Left ventricle myocardium inferior (tissue), 1 donor: Measurements from ENCODE around the gene NRXN3. TPM values are rescaled to one million over a fixed set of nuclear protein-coding genes. Genes with fewer than 3 reads are reported as not detected.

Experiments used
- DNase-seq: peaks from one replicate; pipeline ENCODE4 v3.0.0-alpha.2; 2020
- H3K27ac ChIP-seq: fragments of 200-600 bp; replicated peaks from 2 replicates; pipeline ENCODE4 v1.8.0; 2021
- H3K27me3 ChIP-seq: fragments of 200-600 bp; 2 replicates; pipeline ENCODE4 v1.8.0; 2021; ENCODE audit warnings: low read depth
- H3K36me3 ChIP-seq: fragments of 200-600 bp; 2 replicates; pipeline ENCODE4 v1.8.0; 2021
- H3K4me1 ChIP-seq: fragments of 200-600 bp; 2 replicates; pipeline ENCODE4 v1.8.0; 2021
- H3K4me3 ChIP-seq: fragments of 200-600 bp; 2 replicates; pipeline ENCODE4 v1.8.0; 2021; ENCODE audit warnings: mild to moderate bottlenecking, moderate library complexity
- H3K9me3 ChIP-seq: fragments of 200-600 bp; replicated peaks from 2 replicates; pipeline ENCODE4 v1.8.0; 2021
- CTCF ChIP-seq: fragments of 200-600 bp; IDR thresholded peaks from 2 replicates; pipeline ENCODE4 v1.8.0; 2021; ENCODE audit warnings: antibody characterized with exemption, mild to moderate bottlenecking, borderline replicate concordance
- intact Hi-C: fragments of 100-400 bp; cut with micrococcal nuclease; formaldehyde crosslinking; loops from one replicate; pipeline ENCODE4 v1.11.0; 2022
- total RNA-seq: library from RNA; stranded (reverse); fragmentation: NEBNext Ultra II Directional; extraction: Animal tissue kit (Norgen Biotek cat#: 25700); gene quantifications from one replicate; pipeline ENCODE4 v1.2.1, GENCODE V29; 2021
- donor health status: DM: no; HTN: yes; CAD: no; lungs with severe emphysema.

NRXN3 gene
- total RNA-seq, 1 donor from 2014 or later: 1.2 TPM

- Histone ChIP-seq H3K4me3 (no peak overlapping the region), H3K27ac (no peak overlapping the region), H3K27me3 (no peaks in the 10 kb centered on the region), H3K9me3 (no peaks in the 10 kb centered on the region), H3K36me3 (no peaks in the 10 kb centered on the region), H3K4me1 (no peaks in the 10 kb centered on the region)
- no peak for TF ChIP-seq CTCF
- DNase-seq: no peak
- intact Hi-C loops: no loop called here
These were observed 1516.0 kb downstream of the NRXN3 start for GRCh38 chr14:79686196-79686595.

- Histone ChIP-seq H3K9me3 (peaks cover 3% of the 10 kb centered on the region), H3K4me1 (no peaks in the 10 kb centered on the region), H3K27ac (no peak overlapping the region), H3K36me3 (no peaks in the 10 kb centered on the region), H3K4me3 (no peak overlapping the region), H3K27me3 (no peaks in the 10 kb centered on the region)
- TF ChIP-seq CTCF: no peak
- DNase-seq: no peak
- intact Hi-C loops: no loop called here
These were observed 1520.8 kb downstream of the NRXN3 start for GRCh38 chr14:79690960-79691359.

GRCh38 chr14:79693935-79694334 is 1523.8 kb downstream of the NRXN3 start:
- no peaks in the 10 kb centered on the region for H3K36me3 ChIP-seq
- no peak overlapping the region for H3K4me3 ChIP-seq
- no peak for DNase-seq
- no peaks in the 10 kb centered on the region for H3K4me1 ChIP-seq
- peaks cover 3% of the 10 kb centered on the region for H3K9me3 ChIP-seq
- no peak for TF ChIP-seq CTCF
- no peaks in the 10 kb centered on the region for H3K27me3 ChIP-seq
- no peak overlapping the region for H3K27ac ChIP-seq
- intact Hi-C loops: no loop called here

GRCh38 chr14:79695307-79695706 is 1525.1 kb downstream of the NRXN3 start:
- peaks cover 3% of the 10 kb centered on the region for H3K9me3 ChIP-seq
- intact Hi-C loops: no loop called here
- no peak overlapping the region for H3K4me3 ChIP-seq
- no peaks in the 10 kb centered on the region for H3K27me3 ChIP-seq
- no peak overlapping the region for H3K27ac ChIP-seq
- no peaks in the 10 kb centered on the region for H3K4me1 ChIP-seq
- no peak for TF ChIP-seq CTCF
- no peak for DNase-seq
- no peaks in the 10 kb centered on the region for H3K36me3 ChIP-seq

- H3K9me3 ChIP-seq: no peaks in the 10 kb centered on the region
- TF ChIP-seq CTCF: no peak
- intact Hi-C loops: no loop called here
- DNase-seq: no peak
- no peak overlapping the region for H3K27ac ChIP-seq
- no peaks in the 10 kb centered on the region for H3K36me3 ChIP-seq
- no peaks in the 10 kb centered on the region for H3K4me1 ChIP-seq
- H3K27me3 ChIP-seq: no peaks in the 10 kb centered on the region
- no peak overlapping the region for H3K4me3 ChIP-seq
These were observed 1528.1 kb downstream of the NRXN3 start for GRCh38 chr14:79698298-79698711.

GRCh38 chr14:79699206-79699605 is 1529.0 kb downstream of the NRXN3 start:
- Histone ChIP-seq H3K27ac (no peak overlapping the region), H3K4me3 (no peak overlapping the region), H3K36me3 (no peaks in the 10 kb centered on the region), H3K4me1 (no peaks in the 10 kb centered on the region), H3K9me3 (no peaks in the 10 kb centered on the region), H3K27me3 (no peaks in the 10 kb centered on the region)
- no peak for DNase-seq
- TF ChIP-seq CTCF: no peak
- intact Hi-C loops: no loop called here
